HepG2 (cell line): Measurements from ENCODE around the gene NR2F6. TPM values are rescaled to one million over a fixed set of nuclear protein-coding genes. Genes with fewer than 3 reads are reported as not detected.

Experiments
- ARID3A ChIP-seq: IDR thresholded peaks from 2 replicates; pipeline ENCODE4 v1.6.1; 2012; ENCODE audit warnings: low read depth, low read length, improper control_type of control experiment
- DNMT3B ChIP-seq: conservative IDR thresholded peaks from 2 replicates; pipeline ENCODE4 v1.6.1; 2016; ENCODE audit warnings: missing biosample characterization, control low read depth
- THAP9 ChIP-seq: sonication (generic); formaldehyde crosslinking; IDR thresholded peaks from 2 replicates; pipeline ENCODE4; 2020; ENCODE audit warnings: missing genetic modification reagents, mild to moderate bottlenecking, borderline replicate concordance
- ZBTB10 ChIP-seq: sonication (generic); formaldehyde crosslinking; IDR thresholded peaks from 2 replicates; pipeline ENCODE4 v1.4.0; 2020; ENCODE audit warnings: missing genetic modification reagents, borderline replicate concordance
- ZNF101 ChIP-seq: sonication (generic); formaldehyde crosslinking; IDR thresholded peaks from 2 replicates; pipeline ENCODE4 v1.4.0; 2020; ENCODE audit warnings: mild to moderate bottlenecking, low read depth, missing genetic modification reagents, borderline replicate concordance
- polyA plus RNA-seq, 8 experiments: library from polyadenylated mRNA; depleted of rRNA in 3 of 8; stranded (reverse) in 7 of 8; unstranded in 1 of 8; fragments of >200 nt; fragmentation: Illumina TruSeq in 4 of 8; extraction: Trizol in 4 of 8; gene quantifications; 2 replicates each; pipeline versions ENCODE4 v1.2.1 to v1.2.3, GENCODE V29; 2011 to 2016; ENCODE audit warnings: low read depth in 4 of 8, missing spikeins in 1 of 8, mixed read lengths in 1 of 8; ENCODE audit not compliant: insufficient read depth in 1 of 8
- total RNA-seq, 5 experiments: library from RNA; depleted of rRNA; stranded (reverse); fragments of >200 nt; fragmentation: Illumina TruSeq; extraction: Trizol; gene quantifications; 2 replicates each; pipeline ENCODE4 v1.2.3, GENCODE V29; 2016; ENCODE audit warnings: low read depth in 1 of 5

Gene NR2F6
- total and polyA plus RNA-seq, 2 of the 13 experiments (the other 11 are each of a cell fraction or from before 2014, with no cell fraction given) = 30.9 to 72.4 TPM

GRCh38 chr19:17283504-17283996 lies 37.8 kb upstream of the NR2F6 start (continued):
- no peak for TF ChIP-seq ARID3A
- no peak for TF ChIP-seq ZNF101
- TF ChIP-seq ZBTB10 (CRISPR knock-in tag) = no peak
- no peak for TF ChIP-seq DNMT3B
- no peak for TF ChIP-seq THAP9 (CRISPR knock-in tag)
